WTC11 (cell line): ENCODE results near the gene THSD4. TPM values are rescaled to one million over a fixed set of nuclear protein-coding genes. Genes with fewer than 3 reads are reported as not detected.

Source experiments
- ATAC-seq: fragments of 200-7000 bp; cut with Tn5 transposase; 2 replicates; pipeline ENCODE4 v1.10.0; 2021; ENCODE audit warnings: mild to moderate bottlenecking, moderate library complexity
- CTCF ChIA-PET: fragments of 300-600 bp; sonication (Branson Sonifier 250); formaldehyde crosslinking; loops from one replicate; lab custom pipeline; 2021; ENCODE audit warnings: antibody characterized with exemption; lab: Charles Lee
- POLR2A ChIA-PET: fragments of 350-600 bp; sonication (Branson Sonifier 250); formaldehyde crosslinking; loops from one replicate; lab custom pipeline; 2021; ENCODE audit warnings: antibody characterized with exemption; lab: Charles Lee
- DNase-seq: peaks from one replicate; pipeline ENCODE4 v3.0.0; 2021; ENCODE audit warnings: low spot score
- H3K27ac Mint-ChIP-seq: 2 replicates; pipeline ENCODE4 v1.8.0; 2021; ENCODE audit warnings: mixed read lengths
- H3K27me3 Mint-ChIP-seq: 2 replicates; pipeline ENCODE4 v1.8.0; 2021; ENCODE audit warnings: low read depth, mild to moderate bottlenecking, moderate library complexity, mixed read lengths
- H3K36me3 Mint-ChIP-seq: 2 replicates; pipeline ENCODE4 v1.8.0; 2021; ENCODE audit warnings: mixed read lengths
- H3K4me1 Mint-ChIP-seq: 2 replicates; pipeline ENCODE4 v1.8.0; 2022; ENCODE audit warnings: mixed read lengths
- H3K4me3 Mint-ChIP-seq: 2 replicates; pipeline ENCODE4 v1.8.0; 2021; ENCODE audit warnings: mild to moderate bottlenecking, moderate library complexity, mixed read lengths
- H3K9me3 Mint-ChIP-seq: 2 replicates; pipeline ENCODE4 v1.8.0; 2021; ENCODE audit warnings: mixed read lengths
- CBFB ChIP-seq: sonication (generic); formaldehyde crosslinking; IDR thresholded peaks from 2 replicates; pipeline ENCODE4 v1.8.1; 2022; ENCODE audit warnings: mild to moderate bottlenecking, low read depth, missing genetic modification reagents
- E2F1 ChIP-seq: sonication (generic); formaldehyde crosslinking; IDR thresholded peaks from 2 replicates; pipeline ENCODE4 v1.8.0; 2022; ENCODE audit warnings: mild to moderate bottlenecking, missing genetic modification reagents
- ESRRA ChIP-seq: sonication (generic); formaldehyde crosslinking; IDR thresholded peaks from 2 replicates; pipeline ENCODE4 v1.8.1; 2022; ENCODE audit warnings: mild to moderate bottlenecking, missing genetic modification reagents, borderline replicate concordance
- FOXK1 ChIP-seq: sonication (generic); formaldehyde crosslinking; IDR thresholded peaks from 2 replicates; pipeline ENCODE4 v1.8.0; 2022; ENCODE audit warnings: mild to moderate bottlenecking, moderate library complexity, missing genetic modification reagents
- FOXP1 ChIP-seq: sonication (generic); formaldehyde crosslinking; IDR thresholded peaks from 2 replicates; pipeline ENCODE4 v1.8.0; 2022; ENCODE audit warnings: missing genetic modification reagents, mild to moderate bottlenecking, moderate library complexity, borderline replicate concordance
- GTF2I ChIP-seq: fragments of 250-450 bp; sonication (Bioruptor Pico); conservative IDR thresholded peaks from 2 replicates; pipeline ENCODE4 v1.4.0; 2021; ENCODE audit warnings: mild to moderate bottlenecking
- HMGXB4 ChIP-seq: sonication (generic); formaldehyde crosslinking; IDR thresholded peaks from 2 replicates; pipeline ENCODE4 v1.8.1; 2023; ENCODE audit warnings: mild to moderate bottlenecking, moderate library complexity, missing genetic modification reagents
- IRF1 ChIP-seq: sonication (generic); formaldehyde crosslinking; IDR thresholded peaks from 2 replicates; pipeline ENCODE4 v1.8.0; 2023; ENCODE audit warnings: missing genetic modification reagents
- JAZF1 ChIP-seq: fragments of 250-450 bp; sonication (Bioruptor Pico); IDR thresholded peaks from 2 replicates; pipeline ENCODE4 v1.9.0; 2021; ENCODE audit warnings: moderate library complexity, mild to moderate bottlenecking, inconsistent platforms
- KAT7 ChIP-seq: sonication (generic); formaldehyde crosslinking; IDR thresholded peaks from 2 replicates; pipeline ENCODE4 v1.8.1; 2023; ENCODE audit warnings: missing genetic modification reagents, mild to moderate bottlenecking, borderline replicate concordance
- MXD4 ChIP-seq: fragments of 250-450 bp; sonication (Bioruptor Pico); IDR thresholded peaks from 2 replicates; pipeline ENCODE4 v1.8.0; 2021; ENCODE audit warnings: mild to moderate bottlenecking, moderate library complexity, borderline replicate concordance
- MYBL2 ChIP-seq: sonication (generic); formaldehyde crosslinking; IDR thresholded peaks from 2 replicates; pipeline ENCODE4 v1.8.1; 2023; ENCODE audit warnings: mild to moderate bottlenecking, moderate library complexity, missing genetic modification reagents
- NFATC4 ChIP-seq: fragments of 250-450 bp; sonication (Bioruptor Pico); IDR thresholded peaks from 2 replicates; pipeline ENCODE4 v1.9.0; 2021; ENCODE audit warnings: mild to moderate bottlenecking
- OVOL2 ChIP-seq: fragments of 250-450 bp; sonication (Bioruptor Pico); IDR thresholded peaks from 2 replicates; pipeline ENCODE4 v1.9.0; 2021; ENCODE audit warnings: mild to moderate bottlenecking, borderline replicate concordance
- STAT6 ChIP-seq: sonication (generic); formaldehyde crosslinking; conservative IDR thresholded peaks from 2 replicates; pipeline ENCODE4 v1.8.1; 2023; ENCODE audit warnings: mild to moderate bottlenecking, low read depth, missing genetic modification reagents, moderate library complexity
- TEAD1 ChIP-seq: sonication (generic); formaldehyde crosslinking; IDR thresholded peaks from 2 replicates; pipeline ENCODE4 v1.8.0; 2022; ENCODE audit warnings: mild to moderate bottlenecking, missing genetic modification reagents
- TEAD4 ChIP-seq: sonication (generic); formaldehyde crosslinking; IDR thresholded peaks from 2 replicates; pipeline ENCODE4 v1.8.0; 2022; ENCODE audit warnings: mild to moderate bottlenecking, missing genetic modification reagents
- ZNF138 ChIP-seq: sonication (generic); formaldehyde crosslinking; conservative IDR thresholded peaks from 2 replicates; pipeline ENCODE4 v1.8.1; 2022; ENCODE audit warnings: mild to moderate bottlenecking, moderate library complexity, missing genetic modification reagents
- ZNF232 ChIP-seq: sonication (generic); formaldehyde crosslinking; IDR thresholded peaks from 2 replicates; pipeline ENCODE4 v1.8.0; 2022; ENCODE audit warnings: mild to moderate bottlenecking, missing genetic modification reagents
- ZNF532 ChIP-seq: fragments of 250-450 bp; sonication (Bioruptor Pico); IDR thresholded peaks from 2 replicates; pipeline ENCODE4 v1.9.0; 2021; ENCODE audit warnings: mild to moderate bottlenecking, borderline replicate concordance
- ZSCAN18 ChIP-seq: fragments of 250-450 bp; sonication (Bioruptor Pico); IDR thresholded peaks from 2 replicates; pipeline ENCODE4 v2.1.2; 2022; ENCODE audit warnings: mild to moderate bottlenecking, moderate library complexity
- total RNA-seq: library from RNA; stranded (reverse); gene quantifications from 3 replicates; pipeline ENCODE4 v1.2.3, GENCODE V29; 2021

Gene THSD4
- total RNA-seq, 1 experiment from 2014 or later = 7.8 TPM

GRCh38 chr15:71662306-71662705 is 547.0 kb downstream of the THSD4 start (continued):
- TF ChIP-seq FOXK1 = no peak
- TF ChIP-seq TEAD4 = no peak
- TF ChIP-seq ZNF138 (CRISPR knock-in tag) = no peak
- no peak for TF ChIP-seq ZSCAN18
- TF ChIP-seq ESRRA = no peak
- no peak for TF ChIP-seq KAT7 (CRISPR knock-in tag)
- no peak for TF ChIP-seq TEAD1 (CRISPR knock-in tag)
- no peak for TF ChIP-seq E2F1 (CRISPR knock-in tag)
- TF ChIP-seq STAT6 (CRISPR knock-in tag) = no peak
- TF ChIP-seq OVOL2 (CRISPR knock-in tag) = no peak

GRCh38 chr15:71664622-71665021 is 549.4 kb downstream of the THSD4 start:
- Mint-ChIP-seq H3K4me3 (no peak overlapping the region), H3K36me3 (no peaks in the 10 kb centered on the region; the same call in 1 of the 2 replicates), H3K9me3 (peaks cover 18% of the 10 kb centered on the region), H3K27ac (no peak overlapping the region), H3K4me1 (peaks cover 2% of the 10 kb centered on the region), H3K27me3 (no peaks in the 10 kb centered on the region)
- no peak for TF ChIP-seq IRF1 (CRISPR knock-in tag)
- no peak for TF ChIP-seq ESRRA
- no peak for TF ChIP-seq HMGXB4 (CRISPR knock-in tag)
- TF ChIP-seq GTF2I (CRISPR knock-in tag) = no peak
- no peak for TF ChIP-seq ZNF232 (CRISPR knock-in tag)
- no peak for TF ChIP-seq FOXP1 (CRISPR knock-in tag)
- no peak for TF ChIP-seq JAZF1
- TF ChIP-seq MYBL2 (CRISPR knock-in tag) = no peak
- TF ChIP-seq CBFB (CRISPR knock-in tag) = no peak
- TF ChIP-seq ZNF532 (CRISPR knock-in tag) = no peak
- no peak for TF ChIP-seq OVOL2 (CRISPR knock-in tag)
- no peak for TF ChIP-seq MXD4
- no peak for TF ChIP-seq NFATC4
- TF ChIP-seq ZNF138 (CRISPR knock-in tag) = no peak
- no peak for DNase-seq
- POLR2A ChIA-PET = no interaction called here
- ATAC-seq = no peak
- CTCF ChIA-PET = no interaction called here
